GM12873 (cell line): ENCODE data around the gene DLAT.

Experiments
- TF ChIP-seq, protein P1 (sequence below): IDR thresholded peaks from 2 replicates; pipeline ENCODE4 v1.5.1; 2012; ENCODE audit warnings: low read depth, mild to moderate bottlenecking, moderate library complexity, low read length, control low read depth; ENCODE audit not compliant: insufficient read depth; ENCODE audit errors: missing control alignments

Gene DLAT

GRCh38 chr11:112024178-112024772 is 933 bp upstream of the DLAT start:
- TF ChIP-seq, protein P1, sequence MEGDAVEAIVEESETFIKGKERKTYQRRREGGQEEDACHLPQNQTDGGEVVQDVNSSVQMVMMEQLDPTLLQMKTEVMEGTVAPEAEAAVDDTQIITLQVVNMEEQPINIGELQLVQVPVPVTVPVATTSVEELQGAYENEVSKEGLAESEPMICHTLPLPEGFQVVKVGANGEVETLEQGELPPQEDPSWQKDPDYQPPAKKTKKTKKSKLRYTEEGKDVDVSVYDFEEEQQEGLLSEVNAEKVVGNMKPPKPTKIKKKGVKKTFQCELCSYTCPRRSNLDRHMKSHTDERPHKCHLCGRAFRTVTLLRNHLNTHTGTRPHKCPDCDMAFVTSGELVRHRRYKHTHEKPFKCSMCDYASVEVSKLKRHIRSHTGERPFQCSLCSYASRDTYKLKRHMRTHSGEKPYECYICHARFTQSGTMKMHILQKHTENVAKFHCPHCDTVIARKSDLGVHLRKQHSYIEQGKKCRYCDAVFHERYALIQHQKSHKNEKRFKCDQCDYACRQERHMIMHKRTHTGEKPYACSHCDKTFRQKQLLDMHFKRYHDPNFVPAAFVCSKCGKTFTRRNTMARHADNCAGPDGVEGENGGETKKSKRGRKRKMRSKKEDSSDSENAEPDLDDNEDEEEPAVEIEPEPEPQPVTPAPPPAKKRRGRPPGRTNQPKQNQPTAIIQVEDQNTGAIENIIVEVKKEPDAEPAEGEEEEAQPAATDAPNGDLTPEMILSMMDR = no peak

DNA sequence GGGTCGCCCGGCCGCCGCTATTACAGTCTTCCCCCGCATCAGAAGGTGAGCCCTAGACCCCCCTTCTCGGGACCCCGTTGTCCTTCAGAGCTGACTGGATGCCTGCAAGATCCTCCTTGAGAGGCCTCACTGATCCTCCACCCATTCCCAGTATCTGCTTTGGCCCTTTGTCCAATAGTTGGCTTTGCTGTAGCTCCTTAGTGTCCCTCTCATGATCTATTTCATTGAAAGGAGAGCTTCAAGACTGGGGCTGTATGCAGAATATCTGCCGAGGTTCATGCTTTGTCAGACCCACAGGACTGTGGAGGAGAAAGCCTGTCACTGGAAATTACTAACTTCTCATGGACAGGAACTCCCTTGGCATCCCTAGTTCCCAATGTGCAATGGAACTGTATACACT is 499 bp downstream of the DLAT start:
- TF ChIP-seq, protein P1 = no peak

DNA sequence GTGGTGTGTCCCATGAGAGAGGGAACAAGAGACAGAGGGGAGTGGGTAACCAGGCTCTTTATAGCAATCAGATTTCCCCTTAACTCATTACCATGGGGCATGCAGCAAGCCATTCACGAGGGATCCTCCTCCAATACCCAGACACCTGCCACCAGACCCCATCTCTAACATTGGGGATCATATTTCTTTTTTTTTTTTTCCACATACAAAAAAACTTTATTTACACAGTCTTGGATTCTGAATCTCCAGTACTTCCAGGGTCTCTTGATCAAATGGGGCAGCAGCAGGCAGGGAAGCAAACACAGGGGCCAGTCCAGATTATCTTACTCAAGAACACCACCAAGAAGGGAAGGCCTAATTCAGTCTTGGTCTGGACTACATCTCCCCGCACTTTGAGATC is 4.3 kb downstream of the DLAT start:
- TF ChIP-seq, protein P1 = no peak

DNA sequence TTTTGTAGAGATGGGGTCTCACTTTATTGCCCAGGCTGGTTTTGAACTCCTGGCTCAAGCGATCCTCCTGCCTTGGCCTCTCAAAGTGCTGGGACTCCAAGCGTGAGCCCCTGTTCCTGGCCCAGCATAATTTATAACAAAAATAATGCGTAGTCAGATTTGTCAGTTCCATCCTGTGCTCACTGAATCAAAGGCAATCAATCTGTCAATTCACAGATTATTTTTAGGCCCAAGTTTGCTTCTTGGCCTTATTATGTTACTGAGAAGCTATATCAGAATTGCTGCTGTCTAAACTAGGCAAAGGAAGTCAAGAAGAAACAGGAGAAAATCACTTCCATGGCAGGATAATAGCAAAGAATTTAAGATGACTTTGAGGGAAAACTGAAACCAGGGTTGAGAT is 8.7 kb downstream of the DLAT start:
- TF ChIP-seq, protein P1 = no peak

DNA sequence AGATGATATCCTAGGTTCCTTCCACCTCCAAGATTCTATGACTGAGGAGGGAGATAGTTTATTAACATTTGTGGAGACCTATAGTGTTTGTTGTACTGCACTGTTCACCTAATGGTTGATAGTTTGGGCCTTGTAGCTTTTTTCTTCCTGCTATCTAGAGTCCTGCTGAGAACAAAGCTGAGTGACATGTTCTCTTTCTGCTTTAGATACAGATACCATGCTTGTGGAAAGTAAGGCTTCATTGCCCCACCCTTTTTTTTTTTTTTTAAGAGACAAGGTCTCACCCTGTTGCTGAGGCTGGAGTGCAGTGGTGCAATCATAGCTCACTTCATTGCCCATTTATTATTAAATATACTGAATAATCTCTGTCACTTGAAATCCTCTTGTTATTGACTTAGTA is 12.3 kb downstream of the DLAT start:
- TF ChIP-seq, protein P1 = no peak

- TF ChIP-seq, protein P1 = no peak
Measured at GRCh38 chr11:112042161-112042960, 17.2 kb downstream of the DLAT start.

DNA sequence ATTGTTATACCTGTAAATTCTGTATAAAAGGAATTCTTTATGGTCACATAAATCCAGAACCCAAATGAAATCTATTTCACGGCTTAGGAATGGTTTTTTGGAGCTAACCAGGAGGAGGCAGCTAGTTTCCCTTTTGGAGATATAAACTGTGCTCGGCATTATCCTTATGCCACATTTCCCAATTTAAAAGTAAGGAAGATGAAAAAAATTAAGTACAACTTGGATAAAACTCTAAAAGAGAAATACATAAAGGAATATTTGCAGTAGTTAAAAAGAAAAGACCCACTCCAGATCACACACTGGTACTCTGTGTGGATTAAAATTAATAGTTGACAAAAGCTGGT is 17.7 kb downstream of the DLAT start:
- TF ChIP-seq, protein P1 = no peak
